GM18508 (cell line): ENCODE data around the gene SLC33A1.

Experiments
- ATAC-seq: cut with Tn5 transposase; IDR thresholded peaks from one replicate; pipeline ENCODE4 v1.9.1; 2021; ENCODE audit warnings: moderate number of reproducible peaks; ENCODE audit not compliant: insufficient read depth, unreplicated experiment

Gene SLC33A1

DNA sequence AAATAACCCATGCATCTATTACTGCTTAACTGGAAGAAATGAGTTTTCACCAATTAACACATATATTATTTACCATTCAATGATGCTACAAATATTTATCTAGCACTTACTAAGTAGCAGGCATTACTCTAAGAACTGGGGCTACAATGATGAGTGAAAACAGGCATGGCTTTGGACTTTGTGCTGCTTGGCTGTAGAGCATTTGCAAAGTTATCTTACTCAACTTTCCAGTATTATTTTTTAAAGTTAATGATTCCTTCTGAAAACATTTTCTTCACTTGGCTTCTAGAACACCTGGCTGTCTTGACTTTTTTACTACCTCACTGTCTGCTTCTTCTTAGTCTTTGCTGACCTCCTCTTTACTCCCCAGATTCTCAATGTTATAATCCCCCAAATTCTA, 49.9 kb downstream of the SLC33A1 start:
- ATAC-seq, result no peak

DNA sequence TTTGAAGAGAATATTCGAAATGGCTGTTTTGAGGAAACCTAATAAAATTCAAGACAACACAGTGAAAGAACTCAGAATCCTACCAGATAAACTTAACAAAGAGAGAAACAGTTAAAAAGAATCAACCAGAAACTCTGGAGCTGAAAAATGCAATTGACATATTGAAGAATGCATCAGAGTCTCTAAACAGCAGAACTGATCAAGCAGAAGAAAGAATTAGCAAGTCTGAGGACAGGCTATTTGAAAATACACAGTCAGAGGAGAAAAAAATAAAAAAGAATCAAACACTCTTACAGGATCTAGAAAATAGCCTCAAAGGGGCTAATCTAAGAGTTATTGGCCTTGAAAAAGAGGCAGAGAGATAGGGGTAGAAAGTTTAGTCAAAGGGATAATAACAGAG, 61.7 kb downstream of the SLC33A1 start:
- ATAC-seq, result no peak

- ATAC-seq, result no peak
Observed at GRCh38 chr3:155791190-155791589, 63.0 kb downstream of the SLC33A1 start.

GRCh38 chr3:155790272-155790925, 63.8 kb downstream of the SLC33A1 start:
- ATAC-seq, result no peak

GRCh38 chr3:155785662-155786295, 68.4 kb downstream of the SLC33A1 start:
- ATAC-seq, result no peak

DNA sequence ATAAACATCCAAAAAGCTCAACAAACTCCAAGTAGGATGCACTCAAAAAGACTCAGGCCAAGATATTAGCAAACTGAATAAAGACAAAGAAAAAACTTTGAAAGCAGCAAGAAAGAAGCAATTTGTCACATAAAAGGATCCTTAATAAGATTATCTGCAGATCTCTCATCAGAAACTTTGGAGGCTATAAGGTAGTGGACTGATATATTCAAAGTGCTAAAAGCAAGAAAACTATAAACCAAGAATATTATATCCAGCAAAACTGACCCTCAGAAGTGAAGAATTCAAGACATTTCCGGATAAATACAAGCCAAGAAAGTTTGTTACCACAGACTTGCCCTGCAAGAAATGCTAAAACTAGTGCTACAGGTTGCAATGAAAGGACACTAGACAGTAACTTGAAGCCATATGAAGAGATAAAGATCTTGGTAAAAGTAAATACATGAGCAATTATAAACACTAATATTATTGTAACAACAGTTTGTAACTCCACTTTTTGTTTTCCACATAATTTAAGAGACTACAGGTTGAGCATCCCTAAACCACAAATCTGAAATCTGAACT, 71.8 kb downstream of the SLC33A1 start:
- ATAC-seq, result no peak

DNA sequence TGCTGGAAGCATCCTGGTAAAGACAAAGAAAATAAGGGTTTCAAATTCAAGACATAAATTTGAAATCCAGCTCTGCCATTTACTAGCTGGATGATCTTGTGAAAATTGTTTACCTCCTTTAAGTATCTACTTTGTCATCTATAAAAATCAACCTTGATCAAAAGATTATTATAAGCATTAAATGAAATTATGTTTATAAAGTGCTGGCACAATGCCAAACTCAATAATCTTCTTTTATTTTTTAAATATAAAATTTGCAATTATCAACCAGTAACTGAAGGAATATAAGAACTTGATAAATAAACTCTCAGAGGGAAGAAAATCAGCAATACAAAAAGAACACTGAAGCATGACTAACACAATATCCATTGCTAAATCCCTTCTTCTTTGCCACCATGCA, 73.9 kb downstream of the SLC33A1 start:
- no peak for ATAC-seq

DNA sequence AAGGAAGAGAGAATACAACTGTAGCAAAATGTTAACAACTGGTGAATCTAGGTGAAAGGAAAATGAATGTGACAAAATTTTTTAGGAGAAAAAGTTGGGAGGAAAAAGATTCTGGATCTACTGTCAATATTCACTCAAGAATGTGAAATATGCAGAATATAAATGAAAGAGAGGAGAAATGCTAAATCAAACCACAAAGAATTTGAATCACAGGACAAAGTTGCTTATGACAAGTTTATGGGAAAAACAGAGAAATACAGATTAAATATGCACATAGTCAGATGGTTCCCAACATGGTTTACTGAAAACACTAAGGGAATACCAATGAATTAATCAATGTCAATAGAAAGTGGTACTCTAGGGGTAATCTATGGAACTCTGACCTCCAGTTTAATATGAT, 75.8 kb downstream of the SLC33A1 start:
- ATAC-seq, result no peak

- ATAC-seq, result no peak
Observed at GRCh38 chr3:155772801-155773200, 81.4 kb downstream of the SLC33A1 start.

DNA sequence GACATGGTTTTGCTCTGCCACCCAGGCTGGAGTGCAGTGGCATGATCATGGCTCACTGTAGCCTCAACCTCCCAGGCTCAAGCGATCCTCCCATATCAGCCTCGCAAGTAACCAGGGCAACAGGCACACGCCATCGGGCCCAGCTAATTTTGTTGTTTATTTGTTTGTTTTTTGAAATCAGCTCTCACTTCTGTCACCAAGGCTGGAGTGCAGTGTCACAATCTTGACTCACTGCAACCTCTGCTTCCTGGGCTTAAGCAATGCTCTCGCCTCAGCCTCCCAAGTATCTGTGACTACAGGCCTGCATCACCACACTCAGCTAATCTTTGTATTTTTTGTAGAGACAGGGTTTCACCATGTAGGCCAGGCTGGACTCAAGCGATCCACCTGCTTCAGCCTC, 83.1 kb downstream of the SLC33A1 start:
- no peak for ATAC-seq
